ENCODE results near the gene TBL1X.

The TBL1X gene

GRCh38 chrX:9538544-9539045 is 73.7 kb downstream of the TBL1X start:
- no peak for DNase-seq

- no peak for DNase-seq
These were observed 74.9 kb downstream of the TBL1X start for GRCh38 chrX:9539605-9540387.

GRCh38 chrX:9542106-9542760 is 77.4 kb downstream of the TBL1X start:
- DNase-seq, result no peak

GRCh38 chrX:9542761-9543111 is 77.9 kb downstream of the TBL1X start:
- no peak for DNase-seq

- DNase-seq, result no peak
These were observed 90.5 kb downstream of the TBL1X start for GRCh38 chrX:9555354-9555753.

- no peak for DNase-seq
These were observed 92.2 kb downstream of the TBL1X start for GRCh38 chrX:9557091-9557490.

GRCh38 chrX:9557521-9557920 is 92.7 kb downstream of the TBL1X start:
- no peak for DNase-seq

- DNase-seq, result no peak
These were observed 93.8 kb downstream of the TBL1X start for GRCh38 chrX:9558615-9559014.

- no peak for DNase-seq
These were observed 95.4 kb downstream of the TBL1X start for GRCh38 chrX:9560219-9560618.

- no peak for DNase-seq
These were observed 96.3 kb downstream of the TBL1X start for GRCh38 chrX:9561199-9561598.

GRCh38 chrX:9562851-9563250 is 98.0 kb downstream of the TBL1X start:
- no peak for DNase-seq

- no peak for DNase-seq
These were observed 101.3 kb downstream of the TBL1X start for GRCh38 chrX:9566150-9566621.

GRCh38 chrX:9569876-9570301 is 105.0 kb downstream of the TBL1X start:
- DNase-seq, result no peak

- no peak for DNase-seq
These were observed 108.6 kb downstream of the TBL1X start for GRCh38 chrX:9573282-9574106.

- DNase-seq, result no peak
These were observed 111.2 kb downstream of the TBL1X start for GRCh38 chrX:9576059-9576458.

GRCh38 chrX:9577555-9577954 is 112.7 kb downstream of the TBL1X start:
- DNase-seq, result no peak

- no peak for DNase-seq
These were observed 113.4 kb downstream of the TBL1X start for GRCh38 chrX:9578083-9578779.

- no peak for DNase-seq
These were observed 117.0 kb downstream of the TBL1X start for GRCh38 chrX:9581771-9582385.

GRCh38 chrX:9582956-9583355 is 118.1 kb downstream of the TBL1X start:
- DNase-seq, result no peak

- no peak for DNase-seq
These were observed 122.1 kb downstream of the TBL1X start for GRCh38 chrX:9586992-9587392.

- DNase-seq, result no peak
These were observed 122.8 kb downstream of the TBL1X start for GRCh38 chrX:9587642-9588041.

GRCh38 chrX:9591496-9591895 is 126.6 kb downstream of the TBL1X start:
- no peak for DNase-seq

Data from CD4-positive, alpha-beta T cell treated with Interferon gamma for 1 hour (primary cell).